Fibroblast of villous mesenchyme (primary cell): ENCODE data around the gene DLX6. TPM values are rescaled to one million over a fixed set of nuclear protein-coding genes. Genes with fewer than 3 reads are reported as not detected.

Source experiments
- DNase-seq: peaks from one replicate; pipeline ENCODE4 v3.0.0-alpha.2; 2010; ENCODE audit warnings: low read depth
- H3K4me3 ChIP-seq: 2 replicates; pipeline ENCODE4 v1.5.1; 2011; ENCODE audit warnings: low read depth, mild to moderate bottlenecking, low read length
- total RNA-seq: library from RNA; depleted of rRNA; stranded (reverse); fragments of >200 nt; gene quantifications from 2 replicates; pipeline ENCODE4 v1.2.3, GENCODE V29; 2012
- TF ChIP-seq, protein P1 (sequence below): IDR thresholded peaks from 2 replicates; pipeline ENCODE4 v1.5.1; 2012; ENCODE audit warnings: low read depth, mild to moderate bottlenecking, low read length; ENCODE audit not compliant: insufficient read depth

DLX6 gene
- total RNA-seq, 1 donor: not detected

DNA sequence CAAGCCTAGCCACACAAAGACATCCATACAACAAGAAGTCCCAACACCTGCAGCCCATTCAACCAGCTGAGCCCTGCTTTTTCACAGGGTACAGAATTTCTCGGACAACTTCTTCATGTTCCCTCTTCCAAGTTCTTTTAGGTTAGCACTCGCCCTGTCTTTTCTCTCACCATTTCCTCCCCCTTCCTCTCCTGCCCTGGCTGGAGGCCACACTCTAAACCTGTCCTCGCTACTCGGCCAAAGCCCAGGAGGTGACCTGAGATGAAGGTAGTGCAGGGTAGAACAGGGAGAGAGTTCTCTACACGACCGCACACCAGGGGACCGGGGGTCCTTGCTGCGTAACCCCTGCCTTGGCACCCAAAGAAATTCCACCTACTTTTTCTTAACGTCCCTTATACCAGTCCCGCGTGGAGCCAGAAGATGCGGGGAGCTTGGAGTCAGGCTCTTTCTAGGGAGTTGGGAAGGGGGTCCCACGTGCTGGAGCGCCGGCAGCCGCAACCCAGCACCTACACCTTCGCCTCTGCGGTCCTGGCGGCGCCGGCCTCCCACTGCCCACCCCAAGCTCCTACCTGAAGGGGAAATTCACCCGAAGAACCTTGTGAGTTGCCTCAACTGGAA, 16.0 kb upstream of the DLX6 start:
- H3K4me3 ChIP-seq: no peak overlapping the region
- DNase-seq: no peak
- TF ChIP-seq, protein P1, sequence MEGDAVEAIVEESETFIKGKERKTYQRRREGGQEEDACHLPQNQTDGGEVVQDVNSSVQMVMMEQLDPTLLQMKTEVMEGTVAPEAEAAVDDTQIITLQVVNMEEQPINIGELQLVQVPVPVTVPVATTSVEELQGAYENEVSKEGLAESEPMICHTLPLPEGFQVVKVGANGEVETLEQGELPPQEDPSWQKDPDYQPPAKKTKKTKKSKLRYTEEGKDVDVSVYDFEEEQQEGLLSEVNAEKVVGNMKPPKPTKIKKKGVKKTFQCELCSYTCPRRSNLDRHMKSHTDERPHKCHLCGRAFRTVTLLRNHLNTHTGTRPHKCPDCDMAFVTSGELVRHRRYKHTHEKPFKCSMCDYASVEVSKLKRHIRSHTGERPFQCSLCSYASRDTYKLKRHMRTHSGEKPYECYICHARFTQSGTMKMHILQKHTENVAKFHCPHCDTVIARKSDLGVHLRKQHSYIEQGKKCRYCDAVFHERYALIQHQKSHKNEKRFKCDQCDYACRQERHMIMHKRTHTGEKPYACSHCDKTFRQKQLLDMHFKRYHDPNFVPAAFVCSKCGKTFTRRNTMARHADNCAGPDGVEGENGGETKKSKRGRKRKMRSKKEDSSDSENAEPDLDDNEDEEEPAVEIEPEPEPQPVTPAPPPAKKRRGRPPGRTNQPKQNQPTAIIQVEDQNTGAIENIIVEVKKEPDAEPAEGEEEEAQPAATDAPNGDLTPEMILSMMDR: no peak

DNA sequence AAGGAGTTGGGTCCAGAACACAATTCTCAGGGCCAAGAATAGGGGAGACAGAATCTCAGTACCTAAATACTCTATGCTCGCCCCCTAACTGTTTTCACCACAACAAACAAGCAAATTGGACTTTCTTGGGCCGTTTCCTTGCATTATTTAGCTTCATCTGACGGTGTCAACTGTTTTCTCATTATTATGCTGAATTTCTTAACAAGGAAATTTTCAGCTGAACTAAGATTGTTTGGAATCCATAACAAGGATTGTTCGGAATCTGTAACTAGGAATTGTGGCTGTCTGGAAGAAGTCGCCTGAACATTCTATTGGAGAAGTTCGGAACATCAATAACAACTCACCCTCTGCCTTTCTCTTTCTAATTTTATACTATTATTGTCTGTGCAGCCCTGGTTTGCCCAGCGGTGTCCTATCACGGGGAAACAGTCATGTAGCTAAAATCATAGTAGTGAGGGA, 15.5 kb upstream of the DLX6 start:
- H3K4me3 ChIP-seq: no peak overlapping the region
- DNase-seq: no peak
- TF ChIP-seq, protein P1: no peak

DNA sequence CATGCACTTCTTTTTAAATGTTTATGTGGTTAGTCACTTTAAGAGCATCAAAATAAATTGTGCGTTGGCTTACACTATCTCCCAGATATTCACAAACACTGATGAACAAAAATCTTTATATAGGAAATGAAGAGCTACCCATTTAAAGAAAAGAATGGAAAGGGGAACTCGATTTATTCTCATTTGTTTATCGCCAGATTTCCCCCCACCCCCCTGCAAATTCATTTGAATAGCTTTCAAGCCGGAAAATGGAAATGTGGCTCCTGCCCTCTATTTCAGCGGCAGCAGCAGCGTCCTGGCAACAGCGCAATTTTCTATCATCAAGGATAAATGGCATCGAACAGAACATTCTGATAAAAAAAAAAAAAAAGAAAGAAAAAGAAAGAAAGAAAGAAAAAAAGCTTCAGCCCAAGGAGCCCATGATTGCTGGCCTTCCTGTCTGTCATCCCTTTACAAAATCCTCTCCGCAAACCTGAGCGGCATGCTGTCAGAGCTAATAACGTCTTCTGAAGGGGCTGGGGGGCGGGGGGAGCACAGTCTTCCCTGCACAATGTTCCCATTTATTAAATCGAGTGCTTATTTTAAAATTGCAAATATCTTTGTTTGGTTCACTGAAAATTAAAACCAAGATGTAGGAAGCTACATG, 13.7 kb upstream of the DLX6 start:
- DNase-seq: no peak
- H3K4me3 ChIP-seq: no peak overlapping the region
- TF ChIP-seq, protein P1: no peak

DNA sequence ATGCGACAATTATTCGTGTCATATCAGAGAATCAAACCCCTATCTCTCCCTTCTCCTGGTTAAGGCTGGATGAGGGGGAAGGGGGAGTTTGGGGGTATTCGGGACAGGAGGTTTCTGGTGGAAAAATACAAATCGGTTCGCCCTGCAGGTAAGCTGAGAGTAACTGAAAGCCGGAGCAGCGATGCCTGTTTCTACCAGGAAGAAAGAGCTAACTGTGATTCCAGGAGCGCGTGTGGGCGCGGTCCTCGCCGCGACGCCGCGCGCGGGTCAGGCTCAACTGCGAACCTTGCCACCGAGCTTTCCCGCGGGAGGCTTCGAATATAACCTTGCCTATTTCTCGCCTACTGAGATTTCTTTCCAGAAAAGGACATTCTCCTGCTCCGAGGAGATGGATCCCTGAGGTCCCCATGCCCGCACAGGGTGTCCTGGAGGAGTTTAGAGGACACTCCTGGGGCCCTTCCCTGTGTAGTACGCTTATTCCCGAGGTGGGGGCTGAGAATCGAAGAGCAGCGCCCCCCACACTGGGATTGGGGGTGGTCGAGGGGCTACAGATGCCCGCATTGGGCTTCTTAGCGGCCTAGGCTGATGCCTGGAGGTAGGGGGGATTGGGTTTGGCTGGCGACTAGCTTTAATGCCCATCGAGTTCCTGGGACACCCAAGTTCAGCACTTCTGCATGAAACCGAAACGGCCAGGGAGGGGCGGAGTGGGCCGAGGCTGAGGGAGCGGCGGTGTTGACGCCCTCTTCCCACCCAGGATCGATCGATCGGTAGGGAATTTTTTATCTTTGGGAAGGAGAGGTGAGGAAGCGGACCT, 13.0 kb upstream of the DLX6 start:
- no peak for DNase-seq
- H3K4me3 ChIP-seq: no peak overlapping the region
- TF ChIP-seq, protein P1: no peak

DNA sequence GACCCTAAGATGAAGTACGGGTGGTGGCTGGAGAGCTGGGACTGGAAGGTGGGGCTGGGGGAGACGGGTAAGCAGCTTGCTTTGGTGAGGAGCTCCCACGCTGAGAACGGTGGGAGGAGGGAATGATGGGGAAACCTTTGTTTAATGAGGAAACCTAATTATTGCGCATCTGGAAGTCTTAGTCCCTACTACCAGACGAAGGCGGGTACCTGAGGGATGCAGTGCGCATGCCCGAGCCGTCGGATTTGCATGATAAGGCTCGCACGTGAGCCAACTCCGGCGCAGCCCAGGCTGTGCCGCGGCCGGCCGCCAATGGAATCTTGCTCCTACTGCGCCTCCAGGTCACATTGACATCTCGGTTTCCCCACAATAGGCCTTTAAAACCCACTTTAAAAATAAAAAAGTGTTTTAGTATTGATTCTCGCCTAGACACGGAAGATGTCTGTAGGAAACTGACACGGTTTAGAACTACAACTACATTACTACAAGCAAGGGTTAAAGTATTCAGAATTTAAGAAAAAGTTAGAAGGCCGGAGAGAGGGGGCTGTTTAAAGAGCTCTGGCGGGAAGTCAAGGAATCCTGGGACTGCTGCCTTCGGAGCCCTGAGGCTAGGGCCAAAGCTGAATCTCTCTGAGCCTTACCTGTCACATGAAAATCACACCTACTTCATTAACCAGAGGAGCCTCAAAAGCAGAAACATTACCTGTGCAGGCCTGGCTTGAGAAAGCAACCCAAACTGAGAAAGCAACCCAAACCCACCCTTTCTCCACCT, 12.1 kb upstream of the DLX6 start:
- DNase-seq: no peak
- TF ChIP-seq, protein P1: no peak
- H3K4me3 ChIP-seq: no peak overlapping the region

DNA sequence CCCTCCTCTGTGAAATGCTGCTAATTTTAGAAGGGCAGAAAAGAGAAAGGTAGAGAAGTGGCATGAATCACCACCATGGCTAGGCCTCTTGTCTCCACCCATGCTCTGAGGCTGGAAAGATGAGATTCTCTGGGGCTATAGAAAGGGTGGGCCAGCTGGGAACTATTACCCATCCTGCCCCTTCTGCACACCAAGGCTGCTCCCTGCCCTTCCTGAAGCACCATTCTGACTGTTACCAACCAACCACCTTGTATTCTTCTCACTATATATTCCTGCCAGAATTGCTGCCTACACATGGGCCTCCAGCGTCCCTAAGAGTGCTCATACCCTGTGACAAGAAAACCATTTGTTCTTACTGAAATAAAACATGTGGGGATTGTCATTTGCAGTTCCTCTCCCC, 11.4 kb upstream of the DLX6 start:
- TF ChIP-seq, protein P1: no peak
- no peak overlapping the region for H3K4me3 ChIP-seq
- no peak for DNase-seq
